UCSD-AML1 (cell line): ENCODE results near the gene HRAS.

Experiments used
- DNase-seq: peaks from one replicate; lab custom pipeline; 2025; ENCODE audit not compliant: unreplicated experiment; lab: John Stamatoyannopoulos, UW

HRAS gene

DNA sequence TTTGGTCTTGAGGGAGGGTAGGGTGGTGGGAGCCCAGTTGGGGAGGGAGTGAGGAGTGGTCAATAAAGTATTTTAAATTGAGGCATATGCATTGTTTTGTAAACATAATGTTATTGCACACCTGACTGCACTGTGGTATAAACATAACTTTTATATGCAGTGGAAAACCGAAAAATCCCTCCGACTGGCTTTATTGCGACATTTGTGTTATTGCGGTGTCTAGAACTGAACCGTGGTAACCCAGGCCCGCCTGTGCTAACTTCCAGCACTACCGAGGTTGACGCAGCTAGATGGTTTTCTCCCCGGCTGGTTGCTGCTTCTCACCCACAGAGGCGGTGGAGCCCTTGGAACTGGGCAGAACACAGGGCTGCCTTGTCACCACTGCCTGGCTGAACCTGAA is 20.8 kb downstream of the HRAS start:
- DNase-seq = no peak

DNA sequence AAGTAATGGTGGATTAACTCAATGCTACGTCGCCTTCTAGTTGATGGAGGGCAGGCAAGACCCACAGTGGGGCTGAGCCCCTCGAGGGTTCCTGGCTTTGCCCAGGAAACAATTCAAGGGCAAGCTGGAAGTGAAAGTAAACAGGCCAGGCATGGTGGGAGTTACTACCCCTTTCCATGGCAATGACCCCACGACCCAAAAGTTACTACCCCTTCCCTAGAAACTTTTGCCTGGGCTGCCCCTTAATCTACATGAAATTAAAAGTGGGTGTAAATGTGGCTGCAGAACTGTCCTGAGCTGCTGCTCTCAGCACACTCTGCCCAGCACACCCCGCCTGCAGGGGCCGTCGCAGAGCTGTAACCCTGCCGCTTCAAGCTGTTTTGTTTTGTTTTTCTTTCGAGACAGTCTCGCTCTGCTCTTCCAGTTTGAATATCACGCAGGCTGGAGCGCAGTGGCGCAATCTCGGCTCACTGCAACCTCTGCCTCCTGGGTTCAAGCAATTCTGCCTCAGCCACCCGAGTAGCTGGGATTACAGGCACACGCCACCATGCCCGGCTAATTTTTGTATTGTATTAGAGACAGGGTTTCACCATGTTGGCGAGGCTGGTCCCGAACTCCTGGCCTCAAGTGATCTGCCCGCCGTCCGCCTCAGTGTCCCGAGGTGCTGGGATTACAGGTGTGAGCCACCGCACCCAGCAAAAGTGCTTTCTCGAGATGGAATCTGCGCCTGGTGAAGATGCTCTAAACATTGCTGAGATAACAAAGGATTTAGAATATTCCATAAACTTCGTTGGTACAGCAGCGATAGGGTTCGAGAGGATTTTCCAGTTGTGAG is 22.4 kb downstream of the HRAS start:
- no peak for DNase-seq

DNA sequence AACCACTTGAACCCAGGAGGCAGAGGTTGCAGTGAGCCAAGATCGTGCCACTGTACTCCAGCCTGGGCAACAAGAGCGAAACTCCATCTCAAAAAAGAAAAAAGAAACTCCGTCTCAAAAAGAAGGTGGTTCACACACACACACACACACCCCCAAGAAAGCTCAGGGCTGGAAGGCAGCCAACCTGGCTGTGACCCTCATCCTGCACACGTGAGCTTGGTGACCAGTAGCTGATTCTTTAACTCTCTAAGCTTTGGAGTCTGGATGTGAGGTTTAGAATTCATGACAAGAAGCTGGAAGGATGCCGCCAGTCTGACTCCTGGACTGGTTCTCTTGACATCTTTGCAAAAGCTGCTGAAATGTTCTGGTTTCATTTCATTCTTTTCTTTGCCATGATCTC is 26.4 kb downstream of the HRAS start:
- no peak for DNase-seq

GRCh38 chr11:507727-508515 is 27.5 kb downstream of the HRAS start:
- DNase-seq = no peak

GRCh38 chr11:506995-507726 is 28.2 kb downstream of the HRAS start, which contains the start of gene RNH1:
Gene RNH1, minus strand, starts transcription at chr11:507242. Its CDS starts 5,080 bp downstream, at chr11:502162.
- peak; percentile 97 for DNase-seq

- DNase-seq = peak; percentile 97
Measured at GRCh38 chr11:506238-506994, 29.0 kb downstream of the HRAS start.

- DNase-seq = no peak
Measured at GRCh38 chr11:504994-505344, 30.4 kb downstream of the HRAS start.

GRCh38 chr11:504053-504993 is 31.1 kb downstream of the HRAS start:
- DNase-seq = no peak

DNA sequence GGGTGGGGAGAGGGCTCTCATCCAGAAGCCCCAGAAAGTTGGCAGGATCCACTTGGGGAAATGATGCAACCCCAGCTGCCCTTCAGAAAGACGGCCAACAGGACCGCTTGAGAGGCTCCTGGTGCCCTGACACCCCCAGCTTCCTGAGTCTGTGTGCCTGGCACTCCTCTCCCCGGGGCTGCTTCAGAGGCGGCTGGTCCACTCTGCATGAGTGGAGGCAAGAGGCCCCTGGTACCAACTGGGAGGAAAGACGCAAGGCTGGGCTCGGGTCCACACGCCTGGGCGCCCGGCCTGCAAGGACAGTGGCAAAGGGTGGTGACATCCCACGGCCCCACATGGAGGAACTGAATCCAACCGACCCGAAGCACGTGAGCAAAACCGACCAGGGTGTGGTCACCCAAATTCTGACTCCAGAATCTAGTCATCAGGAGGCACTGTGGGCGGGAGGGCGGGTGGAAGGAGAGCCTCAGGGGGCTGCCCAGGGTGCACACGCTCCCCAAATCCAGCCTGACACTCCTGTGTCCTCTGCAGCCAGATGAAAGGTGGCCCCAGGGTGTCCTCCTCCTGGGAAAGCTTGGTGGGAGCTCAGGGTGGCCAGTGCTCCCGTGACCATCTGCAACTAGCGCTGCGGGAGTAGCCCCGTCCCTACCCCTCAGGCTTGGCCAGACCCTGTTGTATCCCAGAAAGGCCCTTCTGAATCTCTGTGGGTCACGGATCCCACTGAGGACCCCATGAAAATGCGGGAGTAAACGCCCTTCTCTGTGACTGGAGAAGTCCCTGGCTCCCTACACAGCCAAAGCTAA is 32.0 kb downstream of the HRAS start:
- no peak for DNase-seq

DNA sequence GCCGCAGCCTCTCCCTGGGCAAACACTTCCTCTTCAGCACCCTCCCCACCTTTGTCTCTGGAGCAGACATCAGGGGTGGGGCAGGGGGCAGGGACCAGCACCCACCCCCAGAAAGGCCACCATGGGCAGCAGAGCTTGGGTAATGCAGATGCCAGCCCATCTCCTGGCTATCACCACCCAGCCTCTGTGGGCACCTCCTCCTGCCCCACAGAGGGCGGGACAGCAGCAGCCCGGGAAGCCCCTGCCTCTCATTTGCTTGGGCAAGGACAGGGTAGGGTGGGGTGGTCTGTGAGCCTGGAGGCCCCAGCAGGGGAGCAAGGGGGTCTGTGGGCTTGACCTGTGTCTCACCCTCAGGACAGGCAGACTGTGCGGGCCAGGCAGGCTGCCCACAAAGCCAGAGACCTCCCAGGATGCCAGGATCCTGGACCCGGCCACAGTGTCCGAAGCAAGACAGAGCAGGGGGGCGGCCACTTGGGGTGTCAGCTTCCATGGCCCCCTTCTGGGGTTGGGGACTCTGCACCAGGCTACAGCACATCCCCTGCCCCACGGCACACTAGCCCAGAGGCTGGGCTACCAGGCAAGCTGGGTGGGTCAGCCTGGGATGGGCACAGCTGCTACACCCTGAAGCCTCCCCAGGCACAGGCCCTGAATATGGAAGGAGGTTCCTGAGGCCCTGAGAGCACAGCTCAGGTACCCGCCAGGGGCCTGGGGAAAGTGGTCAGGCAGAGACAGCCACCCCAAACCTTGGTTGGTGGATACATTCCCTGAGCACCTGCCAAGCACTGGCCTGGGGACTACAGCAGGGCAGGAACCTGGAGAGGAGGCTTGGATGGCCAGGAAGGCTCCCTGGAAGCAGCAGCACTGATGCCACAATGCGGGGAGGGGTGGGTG is 32.8 kb downstream of the HRAS start:
- no peak for DNase-seq

GRCh38 chr11:501683-502287 is 33.6 kb downstream of the HRAS start:
- DNase-seq = no peak

DNA sequence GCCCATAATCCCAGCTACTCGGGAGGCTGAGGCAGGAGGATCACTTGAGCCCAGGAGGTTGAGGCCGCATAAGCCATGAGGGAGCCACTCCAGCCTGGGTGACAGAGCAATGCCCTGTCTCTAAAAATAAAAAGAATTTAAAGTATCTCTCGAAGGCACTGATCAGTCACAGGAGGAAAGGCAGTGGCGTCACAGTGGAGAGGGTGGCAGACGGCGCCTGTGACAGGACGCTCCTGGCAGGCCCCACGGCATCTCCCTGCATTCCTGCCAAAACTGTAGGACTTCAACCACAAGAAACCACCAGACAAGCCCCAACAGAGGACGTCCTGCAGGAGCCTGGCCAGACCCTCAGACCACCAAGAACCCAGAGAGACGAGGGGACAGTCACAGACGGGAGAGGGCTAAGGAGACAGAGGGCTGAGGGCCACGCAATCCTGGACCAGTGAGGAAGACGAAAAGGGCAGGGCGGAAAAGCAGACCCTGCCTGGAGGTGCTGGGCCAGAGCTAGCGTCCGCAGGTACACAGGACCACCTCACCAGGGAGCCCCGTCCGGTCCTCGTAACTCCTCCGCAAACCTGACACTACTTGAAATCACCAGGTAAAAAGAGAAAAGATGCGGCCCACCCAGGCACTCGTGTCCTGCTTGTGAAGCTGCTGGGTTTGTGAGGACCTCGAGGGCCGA is 34.2 kb downstream of the HRAS start:
- no peak for DNase-seq

DNA sequence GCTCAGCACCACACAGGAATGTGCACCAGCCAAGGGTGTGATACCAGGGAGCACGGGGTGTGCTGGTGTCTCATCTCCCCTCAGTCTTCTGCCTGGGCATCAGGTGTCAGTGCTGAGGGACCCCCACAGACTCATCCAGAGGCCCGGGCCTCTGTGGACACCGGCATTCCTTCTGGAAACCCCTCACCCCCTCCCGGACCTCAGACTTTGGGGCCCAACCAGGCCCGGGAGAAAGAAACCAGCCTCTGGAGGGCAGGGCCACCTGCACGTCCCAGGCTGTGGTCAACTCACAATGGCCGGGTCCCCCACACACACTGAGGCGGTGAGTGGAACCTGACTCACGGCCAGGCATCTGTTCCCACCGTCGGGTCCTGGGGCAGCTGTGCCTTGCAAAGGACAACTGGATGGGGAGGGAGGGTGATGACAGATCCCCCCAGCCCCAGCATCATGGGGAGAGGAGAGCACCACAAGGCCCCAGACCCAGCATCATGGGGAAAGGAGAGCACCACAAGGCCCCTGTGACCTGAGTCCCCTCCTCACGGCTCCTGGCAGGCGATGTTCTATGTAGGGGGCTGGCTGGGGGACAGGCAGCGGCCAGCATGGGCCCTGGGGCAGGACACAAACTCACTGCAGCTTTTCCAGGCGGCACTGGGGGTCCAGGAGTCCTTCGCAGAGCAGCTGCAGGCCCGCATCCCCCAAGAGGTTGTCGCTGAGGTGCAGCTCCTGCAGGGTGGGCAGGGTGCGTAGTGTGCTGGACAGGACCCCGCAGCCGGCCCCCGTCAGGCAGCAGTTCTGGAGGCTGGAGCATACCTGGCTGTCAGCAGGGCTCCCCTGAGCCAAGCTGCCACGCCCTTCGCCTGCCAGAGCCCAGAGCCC is 35.9 kb downstream of the HRAS start:
- DNase-seq = no peak

DNA sequence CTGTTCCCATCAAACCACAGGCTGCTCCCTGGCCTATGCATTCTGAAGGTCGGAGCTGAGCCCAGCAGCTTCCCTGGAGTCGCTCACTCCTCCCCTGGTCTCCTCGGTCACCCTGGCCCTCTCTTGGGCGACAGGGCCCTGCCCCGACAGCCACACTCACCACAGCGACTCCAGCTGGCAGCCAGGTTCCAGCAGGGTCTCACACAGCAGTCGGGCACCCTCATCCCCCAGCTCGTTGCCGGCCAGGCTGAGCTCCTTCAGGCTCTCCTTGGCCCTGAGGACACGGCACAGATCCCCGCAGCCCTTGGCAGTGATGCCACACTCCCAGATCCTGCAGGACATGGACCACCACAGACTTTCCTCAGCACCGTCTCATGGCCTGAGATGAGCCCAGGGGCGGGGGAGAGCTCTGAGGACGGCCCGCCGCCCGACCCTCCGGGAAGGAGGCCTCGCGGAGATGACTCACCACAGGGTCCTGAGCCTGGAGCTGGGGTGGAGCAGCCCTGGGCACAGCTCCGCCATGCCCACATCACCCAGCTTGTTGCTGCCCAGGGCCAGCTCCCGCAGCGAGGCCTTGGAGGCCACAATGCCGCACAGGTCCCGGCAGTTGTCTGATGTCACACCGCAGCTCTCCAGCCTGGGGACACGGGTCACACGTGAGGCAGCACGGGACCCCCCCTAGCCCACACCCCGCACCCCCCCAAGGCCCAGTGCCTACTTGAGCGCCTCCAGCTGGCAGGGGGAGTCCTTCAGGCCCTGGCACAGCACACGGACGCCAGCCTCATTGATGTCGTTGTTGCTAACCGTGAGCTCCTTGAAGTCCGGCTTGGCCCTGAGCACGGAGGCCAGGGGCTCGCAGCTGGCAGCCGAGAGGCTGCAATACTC is 36.8 kb downstream of the HRAS start:
- DNase-seq = no peak
